ENCODE data around the gene RNF11.

Gene RNF11

DNA sequence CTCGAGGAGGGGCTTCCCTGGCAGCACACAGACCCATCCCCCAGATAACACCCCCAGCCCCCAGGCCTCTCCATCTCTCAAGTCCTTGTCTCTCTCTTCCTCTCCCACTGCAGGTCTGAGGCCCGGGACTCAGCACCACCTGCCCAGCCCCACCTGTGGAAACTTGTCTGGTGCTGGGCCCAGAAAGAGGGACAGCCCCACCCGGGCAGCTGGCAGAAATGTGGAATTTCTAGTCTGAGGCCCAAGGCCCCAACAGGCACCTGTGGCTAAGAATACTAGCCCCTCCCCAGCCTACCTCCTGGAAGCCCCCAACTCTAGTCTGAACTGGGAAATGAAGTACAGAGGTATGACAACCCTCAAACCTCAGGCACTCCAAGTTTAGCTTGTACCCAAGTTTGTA, 78.9 kb downstream of the RNF11 start:
- DNase-seq (ENCODE audit: low read depth): no peak

DNA sequence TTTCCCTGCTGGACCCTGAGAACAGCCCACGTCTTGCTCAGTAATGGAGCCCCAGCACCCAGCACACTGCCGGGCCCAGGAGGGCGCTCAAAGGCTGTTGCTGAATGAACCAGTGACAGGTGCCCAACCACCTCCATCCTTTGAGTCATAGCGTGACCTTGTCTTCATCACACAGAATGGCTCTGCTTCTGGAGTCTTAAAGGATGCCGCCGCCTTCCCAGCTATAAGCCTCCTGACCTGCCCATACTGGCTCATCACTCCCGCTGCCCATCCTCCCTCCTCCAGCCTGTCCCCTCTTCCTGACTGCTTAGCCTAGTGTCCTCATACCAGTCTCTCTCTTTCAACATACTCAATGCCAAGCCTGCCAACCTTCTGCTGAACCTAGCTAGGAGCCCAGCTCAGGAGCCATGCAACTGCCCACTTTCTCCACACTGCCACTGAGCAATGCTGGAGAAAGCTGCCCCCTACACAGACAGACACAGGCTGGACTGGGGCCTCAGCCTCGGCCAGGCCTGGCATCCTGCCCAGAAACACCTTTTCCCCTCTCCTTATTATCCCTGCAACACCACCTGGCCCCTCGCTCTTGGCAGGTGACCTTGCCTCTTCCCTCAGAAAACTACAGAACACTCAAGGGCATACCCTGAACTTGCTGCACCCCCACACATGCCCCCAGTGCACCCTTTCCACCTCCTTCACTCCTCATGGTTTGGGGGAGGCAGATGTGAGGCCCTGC, 80.2 kb downstream of the RNF11 start:
- DNase-seq (ENCODE audit: low read depth): no peak

DNA sequence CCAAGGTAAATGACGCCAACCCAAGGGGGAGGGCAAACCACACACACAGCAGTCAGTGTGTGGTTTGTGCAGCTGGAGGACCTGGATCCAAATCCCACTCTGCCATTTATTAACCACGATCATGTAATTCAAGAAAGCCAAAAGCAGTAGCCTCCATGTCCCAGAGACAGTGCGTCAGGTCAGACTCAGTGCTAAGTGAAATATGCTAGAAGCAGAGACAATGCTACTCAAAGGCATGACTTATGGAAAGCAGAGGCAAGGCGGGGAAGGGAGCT, 80.7 kb downstream of the RNF11 start:
- no peak for DNase-seq (ENCODE audit: low read depth)

DNA sequence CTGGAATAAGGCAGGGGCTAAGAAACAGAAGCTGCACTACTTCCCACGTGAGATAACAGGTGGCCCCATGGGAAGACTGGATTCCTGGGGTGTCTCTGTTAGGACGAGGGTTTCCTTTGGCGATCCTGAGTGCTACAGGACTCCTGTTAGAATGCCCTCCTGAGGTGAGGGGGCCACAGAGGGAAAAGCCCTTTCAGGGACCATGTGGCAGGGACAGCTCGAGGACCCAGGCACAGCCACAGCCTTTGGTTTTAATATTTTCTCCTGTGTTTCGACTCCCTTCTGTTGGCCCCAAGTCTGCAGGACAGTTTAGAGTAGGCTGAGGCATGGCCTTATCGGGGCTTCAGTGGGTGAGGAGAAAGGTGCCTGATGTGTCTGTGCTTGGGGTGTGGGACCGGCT, 81.7 kb downstream of the RNF11 start:
- DNase-seq (ENCODE audit: low read depth): no peak

DNA sequence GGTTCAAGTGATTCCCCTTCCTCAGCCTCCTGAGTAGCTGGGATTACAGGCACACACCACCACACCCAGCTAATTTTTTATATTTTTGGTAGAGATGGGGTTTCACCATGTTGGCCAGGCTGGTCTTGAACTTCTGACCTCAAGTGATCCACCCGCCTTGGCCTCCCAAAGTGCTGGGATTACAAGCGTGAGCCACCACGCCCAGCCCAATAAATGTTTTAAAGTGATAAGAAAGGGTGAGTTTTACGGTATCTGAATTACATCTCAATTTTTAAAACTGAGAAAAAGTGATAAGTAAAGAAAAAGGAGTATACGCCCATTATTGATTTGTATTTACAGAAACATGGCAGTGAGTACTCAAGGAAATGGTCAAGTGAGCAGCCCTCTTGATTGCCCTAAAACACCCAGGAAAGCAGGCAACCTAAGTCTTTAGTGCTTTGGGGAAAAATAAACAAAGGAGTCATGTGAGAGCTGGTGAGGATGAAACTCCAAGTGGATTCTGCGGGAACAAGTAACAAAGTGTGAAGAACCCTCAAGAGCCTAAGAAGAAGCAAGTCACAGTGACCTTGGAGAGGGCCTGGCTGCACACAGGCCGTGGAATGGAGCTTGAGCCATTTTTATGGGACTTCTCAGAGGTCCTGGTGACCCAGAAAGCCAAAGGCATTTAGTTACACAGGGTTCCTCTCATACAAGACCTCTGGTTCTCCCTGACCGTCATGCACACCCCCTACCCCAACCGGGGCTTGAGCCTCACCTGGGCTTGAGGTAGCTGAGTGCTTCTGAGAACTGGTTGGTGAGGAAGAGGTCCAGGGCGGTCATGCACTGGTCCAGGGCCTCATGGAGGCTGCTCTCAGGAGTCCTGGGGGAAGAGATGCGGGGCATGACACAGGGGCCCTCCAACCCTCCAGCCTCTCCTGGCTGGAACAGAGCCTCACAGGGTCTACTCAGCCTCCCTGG, 85.2 kb downstream of the RNF11 start:
- DNase-seq (ENCODE audit: low read depth): no peak

DNA sequence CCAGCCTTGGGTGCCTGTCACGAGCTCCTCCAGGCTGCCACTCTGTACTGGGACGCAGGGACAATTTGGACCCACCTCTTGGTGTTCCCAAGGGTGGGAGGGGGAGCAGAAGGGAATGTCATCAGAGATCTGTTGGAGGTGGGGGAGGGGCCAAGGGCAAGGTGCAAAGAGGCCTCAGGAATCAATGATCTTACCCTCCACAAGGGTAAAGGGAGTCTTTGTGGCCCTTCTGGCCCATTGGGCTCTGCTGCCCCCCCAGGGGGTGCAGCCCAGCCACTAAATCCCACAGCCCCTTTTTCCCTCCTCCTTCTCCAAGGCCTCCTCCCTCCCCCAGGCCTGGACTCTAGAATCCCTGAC, 85.8 kb downstream of the RNF11 start:
- no peak for DNase-seq (ENCODE audit: low read depth)

DNA sequence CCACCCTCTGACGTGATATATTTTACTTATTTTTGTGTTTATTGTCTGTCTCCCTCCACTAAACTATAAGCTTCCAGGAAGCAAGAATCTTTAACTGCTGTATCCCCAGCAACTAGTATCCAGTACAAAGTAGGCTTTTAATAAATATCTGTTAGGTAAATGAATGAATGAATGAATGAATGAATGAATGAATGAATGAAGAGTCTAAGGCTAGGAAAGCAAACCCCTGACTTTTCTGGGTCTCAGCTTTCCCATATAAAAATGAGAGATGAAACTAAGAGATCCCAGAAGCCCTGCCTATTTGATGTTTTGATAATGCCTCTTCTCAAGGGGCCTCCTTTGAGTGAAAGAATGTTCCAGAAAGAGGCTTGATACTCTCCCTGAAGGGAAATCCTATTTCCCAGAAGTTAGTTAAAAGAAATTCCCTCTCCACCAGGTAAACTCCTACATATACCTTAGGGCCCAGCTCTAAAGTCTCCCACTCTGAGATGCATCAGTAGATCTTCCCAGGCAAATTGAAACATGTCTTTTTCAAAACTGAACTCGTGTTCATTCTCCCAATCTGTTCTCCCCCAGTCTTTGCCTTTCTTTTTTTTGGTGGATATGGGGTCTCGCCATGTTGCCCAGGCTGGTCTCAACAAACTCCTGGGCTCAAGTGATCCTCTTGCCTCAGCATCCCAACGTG, 86.5 kb downstream of the RNF11 start:
- DNase-seq (ENCODE audit: low read depth): no peak

Measured in stimulated activated CD8-positive, alpha-beta memory T cell treated with anti-CD3 and anti-CD28 coated beads, Interleukin-4, amount 100 ng/mL, for 24 hours (primary cell).